DOHH2 (cell line): ENCODE measurements around the gene TRPM8.

Source experiments
- H3F3A ChIP-seq: fragments of 200-600 bp; sonication (generic), shearing (Covaris generic); 2 replicates; pipeline ENCODE4 v1.6.0; 2016; ENCODE audit warnings: antibody characterized with exemption, mild to moderate bottlenecking; ENCODE audit not compliant: control insufficient read depth, insufficient read depth
- H3K27ac ChIP-seq: fragments of 200-600 bp; sonication (generic); 2 replicates; pipeline ENCODE4 v1.5.1; 2014; ENCODE audit warnings: low read depth, mild to moderate bottlenecking, low read length, moderate library complexity
- H3K27me3 ChIP-seq: fragments of 200-600 bp; sonication (generic); 2 replicates; pipeline ENCODE4 v1.6.1; 2014; ENCODE audit warnings: mild to moderate bottlenecking, low read length, mixed read lengths; ENCODE audit not compliant: control insufficient read depth
- H3K36me3 ChIP-seq: fragments of 200-600 bp; sonication (generic); 2 replicates; pipeline ENCODE4 v1.6.1; 2014; ENCODE audit warnings: mild to moderate bottlenecking, low read length, moderate library complexity, mixed read lengths; ENCODE audit not compliant: control insufficient read depth
- H3K4me1 ChIP-seq: fragments of 200-600 bp; sonication (generic); 2 replicates; pipeline ENCODE4 v1.6.1; 2014; ENCODE audit warnings: mild to moderate bottlenecking, low read length, mixed read lengths; ENCODE audit not compliant: control insufficient read depth
- H3K4me2 ChIP-seq: fragments of 200-600 bp; sonication (generic); 2 replicates; pipeline ENCODE4 v1.6.0; 2014; ENCODE audit warnings: mild to moderate bottlenecking, low read length, moderate library complexity
- H3K4me3 ChIP-seq: fragments of 200-600 bp; sonication (generic); 2 replicates; pipeline ENCODE4 v1.5.1; 2014; ENCODE audit warnings: mild to moderate bottlenecking, low read length, mixed read lengths
- H3K79me2 ChIP-seq: fragments of 200-600 bp; sonication (generic); 2 replicates; pipeline ENCODE4 v1.6.1; 2014; ENCODE audit warnings: mild to moderate bottlenecking, low read length, mixed read lengths; ENCODE audit not compliant: control insufficient read depth
- H3K9me2 ChIP-seq: fragments of 200-600 bp; sonication (generic); replicated peaks from 2 replicates; pipeline ENCODE4 v1.6.1; 2014; ENCODE audit warnings: mild to moderate bottlenecking, low read length, mixed read lengths; ENCODE audit not compliant: control insufficient read depth
- H3K9me3 ChIP-seq: fragments of 200-600 bp; sonication (generic); 2 replicates; pipeline ENCODE4 v1.6.1; 2014; ENCODE audit warnings: antibody characterized with exemption, low read length, mixed read lengths; ENCODE audit not compliant: control insufficient read depth, insufficient read depth
- H4K20me1 ChIP-seq: fragments of 200-600 bp; sonication (generic); 2 replicates; pipeline ENCODE4 v1.6.0; 2014; ENCODE audit warnings: low read depth, mild to moderate bottlenecking, antibody characterized with exemption, low read length, moderate library complexity; ENCODE audit not compliant: control insufficient read depth, insufficient read depth
- CTCF ChIP-seq: fragments of 200-600 bp; sonication (generic); IDR thresholded peaks from one replicate; pipeline ENCODE4 v1.5.1; 2014; ENCODE audit warnings: antibody characterized with exemption, mild to moderate bottlenecking, low read depth, low read length; ENCODE audit not compliant: poor library complexity, severe bottlenecking
- EZH2phosphoT487 ChIP-seq: fragments of 200-600 bp; sonication (generic); IDR thresholded peaks from 2 replicates; pipeline ENCODE4 v1.6.1; 2017; ENCODE audit warnings: borderline replicate concordance, mild to moderate bottlenecking, antibody characterized with exemption, low read length, moderate library complexity, mixed read lengths

TRPM8 gene

GRCh38 chr2:234031207-234031606, 114.0 kb downstream of the TRPM8 start:
- H3K27ac ChIP-seq, result no peak overlapping the region
- H3K9me2 ChIP-seq, result no peaks in the 10 kb centered on the region
- H4K20me1 ChIP-seq, result no peaks in the 10 kb centered on the region
- H3K36me3 ChIP-seq, result no peaks in the 10 kb centered on the region
- H3F3A ChIP-seq, result no peaks in the 10 kb centered on the region
- no peak overlapping the region for H3K4me2 ChIP-seq
- no peaks in the 10 kb centered on the region for H3K79me2 ChIP-seq
- no peaks in the 10 kb centered on the region for H3K9me3 ChIP-seq
- H3K27me3 ChIP-seq, result no peaks in the 10 kb centered on the region
- no peaks in the 10 kb centered on the region for H3K4me1 ChIP-seq
- TF ChIP-seq CTCF (no peak), EZH2phosphoT487 (no peak)
- H3K4me3 ChIP-seq, result no peak overlapping the region

- H3K36me3 ChIP-seq, result no peaks in the 10 kb centered on the region
- H3K4me2 ChIP-seq, result no peak overlapping the region
- H3K4me1 ChIP-seq, result no peaks in the 10 kb centered on the region
- H3K27ac ChIP-seq, result no peak overlapping the region
- no peaks in the 10 kb centered on the region for H3F3A ChIP-seq
- H3K79me2 ChIP-seq, result no peaks in the 10 kb centered on the region
- TF ChIP-seq EZH2phosphoT487 (no peak), CTCF (no peak)
- no peaks in the 10 kb centered on the region for H3K27me3 ChIP-seq
- no peaks in the 10 kb centered on the region for H3K9me2 ChIP-seq
- H3K4me3 ChIP-seq, result no peak overlapping the region
- H4K20me1 ChIP-seq, result no peaks in the 10 kb centered on the region
- H3K9me3 ChIP-seq, result no peaks in the 10 kb centered on the region
Observed at GRCh38 chr2:234032279-234032856, 115.2 kb downstream of the TRPM8 start.

- Histone ChIP-seq H3K4me3 (no peak overlapping the region), H3K27me3 (no peaks in the 10 kb centered on the region), H4K20me1 (no peaks in the 10 kb centered on the region), H3K4me2 (no peak overlapping the region), H3K4me1 (no peaks in the 10 kb centered on the region), H3K9me3 (no peaks in the 10 kb centered on the region), H3F3A (no peaks in the 10 kb centered on the region), H3K36me3 (no peaks in the 10 kb centered on the region), H3K27ac (no peak overlapping the region), H3K79me2 (no peaks in the 10 kb centered on the region), H3K9me2 (no peaks in the 10 kb centered on the region)
- TF ChIP-seq CTCF (no peak), EZH2phosphoT487 (no peak)
Observed at GRCh38 chr2:234033174-234033573, 116.0 kb downstream of the TRPM8 start.
